ENCODE data around the gene MAST4. TPM values are rescaled to one million over a fixed set of nuclear protein-coding genes. Genes with fewer than 3 reads are reported as not detected.

The MAST4 gene
- total and polyA plus RNA-seq, 4 donors = 3.7 to 9.5 (median 6.5) TPM

- 85% methylated on average over 1 of the region's 1 CpG for WGBS
- Histone ChIP-seq H3K9me3 (ENCODE audit: control insufficient read depth in 4 of 4, low read length in 3 of 4) (no peaks in the 10 kb centered on the region), H3K4me1 (ENCODE audit: control insufficient read depth in 4 of 4, insufficient read depth in 4 of 4, low read length in 3 of 4) (peaks cover 0 to 9% (median 3%) of the 10 kb centered on the region in 4 donors), H3K27me3 (ENCODE audit: control insufficient read depth in 4 of 4, insufficient read depth in 4 of 4, low read length in 3 of 4) (no peaks in the 10 kb centered on the region), H3K27ac (ENCODE audit: low read depth in 1 of 2, low read length in 2 of 2) (no peak overlapping the region), H3K9ac (ENCODE audit: low read depth in 1 of 2, low read length in 2 of 2) (no peak overlapping the region), H3K4me3 (ENCODE audit: low read depth in 1 of 3, low read length in 3 of 3) (no peak overlapping the region), H3K36me3 (ENCODE audit: control insufficient read depth in 4 of 4, insufficient read depth in 3 of 4, low read depth in 1 of 4, low read length in 3 of 4) (peaks cover 0 to 20% (median 10%) of the 10 kb centered on the region in 4 donors)
- TF ChIP-seq NR2F2 (IDR thresholded peaks at IDR 0.05) (no peak), FOXA2 (IDR thresholded peaks at IDR 0.05) (no peak), GABPA (IDR thresholded peaks at IDR 0.05 in 1 of 2, conservative IDR thresholded peaks at IDR 0.05 in 1 of 2) (no peak), RAD21 (IDR thresholded peaks at IDR 0.05) (no peak), TAF1 (conservative IDR thresholded peaks at IDR 0.05) (no peak), HNF4G (IDR thresholded peaks at IDR 0.05) (no peak), YY1 (IDR thresholded peaks at IDR 0.05) (no peak), JUND (IDR thresholded peaks at IDR 0.05) (no peak), HNF4A (conservative IDR thresholded peaks at IDR 0.05) (no peak), REST (IDR thresholded peaks at IDR 0.05) (no peak), EGR1 (IDR thresholded peaks at IDR 0.05; ENCODE audit: low read depth in 2 of 2) (no peak), FOXA1 (IDR thresholded peaks at IDR 0.05) (no peak), SP1 (IDR thresholded peaks at IDR 0.05) (no peak), RXRA (IDR thresholded peaks at IDR 0.05) (no peak)
- TF ChIP-seq, protein P1, sequence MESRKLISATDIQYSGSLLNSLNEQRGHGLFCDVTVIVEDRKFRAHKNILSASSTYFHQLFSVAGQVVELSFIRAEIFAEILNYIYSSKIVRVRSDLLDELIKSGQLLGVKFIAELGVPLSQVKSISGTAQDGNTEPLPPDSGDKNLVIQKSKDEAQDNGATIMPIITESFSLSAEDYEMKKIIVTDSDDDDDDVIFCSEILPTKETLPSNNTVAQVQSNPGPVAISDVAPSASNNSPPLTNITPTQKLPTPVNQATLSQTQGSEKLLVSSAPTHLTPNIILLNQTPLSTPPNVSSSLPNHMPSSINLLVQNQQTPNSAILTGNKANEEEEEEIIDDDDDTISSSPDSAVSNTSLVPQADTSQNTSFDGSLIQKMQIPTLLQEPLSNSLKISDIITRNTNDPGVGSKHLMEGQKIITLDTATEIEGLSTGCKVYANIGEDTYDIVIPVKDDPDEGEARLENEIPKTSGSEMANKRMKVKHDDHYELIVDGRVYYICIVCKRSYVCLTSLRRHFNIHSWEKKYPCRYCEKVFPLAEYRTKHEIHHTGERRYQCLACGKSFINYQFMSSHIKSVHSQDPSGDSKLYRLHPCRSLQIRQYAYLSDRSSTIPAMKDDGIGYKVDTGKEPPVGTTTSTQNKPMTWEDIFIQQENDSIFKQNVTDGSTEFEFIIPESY (IDR thresholded peaks at IDR 0.05) = no peak
- TF ChIP-seq, protein P2, sequence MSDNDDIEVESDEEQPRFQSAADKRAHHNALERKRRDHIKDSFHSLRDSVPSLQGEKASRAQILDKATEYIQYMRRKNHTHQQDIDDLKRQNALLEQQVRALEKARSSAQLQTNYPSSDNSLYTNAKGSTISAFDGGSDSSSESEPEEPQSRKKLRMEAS (IDR thresholded peaks at IDR 0.05) = no peak
- TF ChIP-seq, protein P3, sequence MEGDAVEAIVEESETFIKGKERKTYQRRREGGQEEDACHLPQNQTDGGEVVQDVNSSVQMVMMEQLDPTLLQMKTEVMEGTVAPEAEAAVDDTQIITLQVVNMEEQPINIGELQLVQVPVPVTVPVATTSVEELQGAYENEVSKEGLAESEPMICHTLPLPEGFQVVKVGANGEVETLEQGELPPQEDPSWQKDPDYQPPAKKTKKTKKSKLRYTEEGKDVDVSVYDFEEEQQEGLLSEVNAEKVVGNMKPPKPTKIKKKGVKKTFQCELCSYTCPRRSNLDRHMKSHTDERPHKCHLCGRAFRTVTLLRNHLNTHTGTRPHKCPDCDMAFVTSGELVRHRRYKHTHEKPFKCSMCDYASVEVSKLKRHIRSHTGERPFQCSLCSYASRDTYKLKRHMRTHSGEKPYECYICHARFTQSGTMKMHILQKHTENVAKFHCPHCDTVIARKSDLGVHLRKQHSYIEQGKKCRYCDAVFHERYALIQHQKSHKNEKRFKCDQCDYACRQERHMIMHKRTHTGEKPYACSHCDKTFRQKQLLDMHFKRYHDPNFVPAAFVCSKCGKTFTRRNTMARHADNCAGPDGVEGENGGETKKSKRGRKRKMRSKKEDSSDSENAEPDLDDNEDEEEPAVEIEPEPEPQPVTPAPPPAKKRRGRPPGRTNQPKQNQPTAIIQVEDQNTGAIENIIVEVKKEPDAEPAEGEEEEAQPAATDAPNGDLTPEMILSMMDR (IDR thresholded peaks at IDR 0.05; ENCODE audit: low read depth, low read length, missing input control) = no peak
- TF ChIP-seq, protein P4, sequence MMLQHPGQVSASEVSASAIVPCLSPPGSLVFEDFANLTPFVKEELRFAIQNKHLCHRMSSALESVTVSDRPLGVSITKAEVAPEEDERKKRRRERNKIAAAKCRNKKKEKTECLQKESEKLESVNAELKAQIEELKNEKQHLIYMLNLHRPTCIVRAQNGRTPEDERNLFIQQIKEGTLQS (IDR thresholded peaks at IDR 0.05) = no peak
- no peak for DNase-seq (ENCODE audit: low spot score)
Observed at GRCh38 chr5:67111779-67112178, 515.6 kb downstream of the MAST4 start.

Data from liver (tissue), 9 donors.